Stimulated activated CD8-positive, alpha-beta memory T cell treated with anti-CD3 and anti-CD28 coated beads, Interleukin-7, amount 100 ng/mL, for 4 hours (primary cell): ENCODE measurements around the gene PACS1.
"Not testable (repeated sequence)": the region's sequence is repeated elsewhere in the genome, so short reads cannot be mapped to it uniquely, and the experiment has no call there.

Source experiments
- DNase-seq, 2 donors: peaks; one replicate each; pipeline ENCODE4 v3.0.0-alpha.2; 2020; ENCODE audit warnings: low read depth in 2 of 2

The PACS1 gene

GRCh38 chr11:66253081-66253480 lies 183.0 kb downstream of the PACS1 start:
- DNase-seq, result not testable (repeated sequence)

- DNase-seq, result no peak
These were observed 188.4 kb downstream of the PACS1 start for GRCh38 chr11:66258473-66258893.

GRCh38 chr11:66259225-66259624 lies 189.2 kb downstream of the PACS1 start:
- DNase-seq, result no peak

- DNase-seq, result no peak
These were observed 189.9 kb downstream of the PACS1 start for GRCh38 chr11:66259956-66260355.

- DNase-seq, result no peak
These were observed 191.5 kb downstream of the PACS1 start for GRCh38 chr11:66261578-66261977.

GRCh38 chr11:66262191-66262590 lies 192.1 kb downstream of the PACS1 start:
- no peak for DNase-seq

GRCh38 chr11:66262696-66263095 lies 192.6 kb downstream of the PACS1 start:
- DNase-seq, result no peak

GRCh38 chr11:66263231-66263630 lies 193.2 kb downstream of the PACS1 start:
- no peak for DNase-seq

- DNase-seq, result no peak
These were observed 193.7 kb downstream of the PACS1 start for GRCh38 chr11:66263785-66264184.

- DNase-seq, result no peak
These were observed 194.3 kb downstream of the PACS1 start for GRCh38 chr11:66264383-66264782.

GRCh38 chr11:66264914-66265313 lies 194.8 kb downstream of the PACS1 start:
- DNase-seq, result no peak

- no peak for DNase-seq
These were observed 195.7 kb downstream of the PACS1 start for GRCh38 chr11:66265531-66266377.

GRCh38 chr11:66266378-66267038 lies 196.4 kb downstream of the PACS1 start:
- no peak for DNase-seq

- DNase-seq, result no peak
These were observed 196.9 kb downstream of the PACS1 start for GRCh38 chr11:66267039-66267378.

- DNase-seq, result peak; percentile 70 to 84
These were observed 197.5 kb downstream of the PACS1 start for GRCh38 chr11:66267379-66268243.

GRCh38 chr11:66268244-66268951 lies 198.3 kb downstream of the PACS1 start, which contains the start of gene RAB1B:
Gene RAB1B, plus strand, starts transcription at chr11:66268639. Its CDS starts 41 bp downstream, at chr11:66268680.
- peak; percentile 99 to 100 for DNase-seq

GRCh38 chr11:66268952-66269905 lies 199.2 kb downstream of the PACS1 start:
- no peak for DNase-seq

GRCh38 chr11:66271816-66272215 lies 201.7 kb downstream of the PACS1 start:
- DNase-seq, result no peak

- DNase-seq, result no peak
These were observed 202.5 kb downstream of the PACS1 start for GRCh38 chr11:66272596-66272995.

GRCh38 chr11:66274219-66274618 lies 204.1 kb downstream of the PACS1 start:
- DNase-seq, result no peak
